Neural progenitor cell (in vitro differentiated cells): ENCODE measurements around the gene GSAP. TPM values are rescaled to one million over a fixed set of nuclear protein-coding genes. Genes with fewer than 3 reads are reported as not detected.

Experiments
- DNase-seq: peaks from one replicate; pipeline ENCODE4 v3.0.0-alpha.2; 2016; ENCODE audit warnings: low spot score
- H2AFZ ChIP-seq: fragments of 200-600 bp; sonication (generic); replicated peaks from 2 replicates; pipeline ENCODE4 v1.6.1; 2016; ENCODE audit warnings: antibody characterized with exemption
- H3F3A ChIP-seq: fragments of 200-600 bp; sonication (generic); 2 replicates; pipeline ENCODE4 v1.6.1; 2016; ENCODE audit warnings: antibody characterized with exemption, low read depth
- H3K27ac ChIP-seq: fragments of 200-600 bp; sonication (generic); 2 replicates; pipeline ENCODE4 v1.5.1; 2016; ENCODE audit warnings: mild to moderate bottlenecking
- H3K27me3 ChIP-seq: fragments of 200-600 bp; sonication (generic); 2 replicates; pipeline ENCODE4 v1.6.1; 2016; ENCODE audit warnings: mild to moderate bottlenecking, moderate library complexity
- H3K36me3 ChIP-seq: fragments of 200-600 bp; sonication (generic); 2 replicates; pipeline ENCODE4 v1.5.1; 2016
- H3K4me1 ChIP-seq: fragments of 200-600 bp; sonication (generic); 2 replicates; pipeline ENCODE4 v1.6.1; 2016; ENCODE audit warnings: mixed run types
- H3K4me2 ChIP-seq: fragments of 200-600 bp; sonication (generic); 2 replicates; pipeline ENCODE4 v1.6.1; 2016
- H3K4me3 ChIP-seq: fragments of 200-600 bp; sonication (generic); 2 replicates; pipeline ENCODE4 v1.5.1; 2016
- H3K79me2 ChIP-seq: fragments of 200-600 bp; sonication (generic); 2 replicates; pipeline ENCODE4 v1.6.1; 2016; ENCODE audit warnings: low read depth
- H3K9ac ChIP-seq: fragments of 200-600 bp; sonication (generic); 2 replicates; pipeline ENCODE4 v1.6.1; 2016
- H3K9me3 ChIP-seq: fragments of 200-600 bp; sonication (generic); 2 replicates; pipeline ENCODE4 v1.5.1; 2016; ENCODE audit warnings: low read depth
- H4K20me1 ChIP-seq: fragments of 200-600 bp; sonication (generic); 2 replicates; pipeline ENCODE4 v1.6.1; 2016; ENCODE audit warnings: low read depth
- H3K27ac Mint-ChIP-seq: 3 replicates; pipeline ENCODE4 v1.8.0; 2021; ENCODE audit warnings: mixed read lengths
- H3K27me3 Mint-ChIP-seq: 2 replicates; pipeline ENCODE4 v1.8.0; 2022; ENCODE audit warnings: low read depth, mild to moderate bottlenecking, inconsistent platforms, moderate library complexity, mixed read lengths; ENCODE audit not compliant: insufficient read depth
- H3K36me3 Mint-ChIP-seq: 3 replicates; pipeline ENCODE4 v1.8.0; 2021; ENCODE audit warnings: mixed read lengths
- H3K4me1 Mint-ChIP-seq: 3 replicates; pipeline ENCODE4 v1.8.0; 2021; ENCODE audit warnings: mixed read lengths
- H3K4me3 Mint-ChIP-seq: 3 replicates; pipeline ENCODE4 v1.8.0; 2021; ENCODE audit warnings: mild to moderate bottlenecking, moderate library complexity, mixed read lengths
- H3K9me3 Mint-ChIP-seq: 3 replicates; pipeline ENCODE4 v1.8.0; 2020; ENCODE audit warnings: mixed read lengths
- EZH2 ChIP-seq: fragments of 200-600 bp; sonication (generic); IDR thresholded peaks from 2 replicates; pipeline ENCODE4 v1.6.1; 2017; ENCODE audit warnings: antibody characterized with exemption, mild to moderate bottlenecking, moderate library complexity
- EZH2phosphoT487 ChIP-seq: fragments of 200-600 bp; sonication (generic); IDR thresholded peaks from 2 replicates; pipeline ENCODE4 v1.6.1; 2017; ENCODE audit warnings: antibody characterized with exemption
- total RNA-seq: library from RNA; depleted of rRNA; stranded (reverse); fragments of >200 nt; gene quantifications from 2 replicates; pipeline ENCODE4 v1.2.3, GENCODE V29; 2015; ENCODE audit warnings: low replicate concordance
- TF ChIP-seq, protein P1 (sequence below): fragments of 200-600 bp; sonication (generic); IDR thresholded peaks from 2 replicates; pipeline ENCODE4 v1.5.1; 2017; ENCODE audit warnings: antibody characterized with exemption, mild to moderate bottlenecking

The GSAP gene
- total RNA-seq, 1 donor from 2014 or later: 2.6 TPM

DNA sequence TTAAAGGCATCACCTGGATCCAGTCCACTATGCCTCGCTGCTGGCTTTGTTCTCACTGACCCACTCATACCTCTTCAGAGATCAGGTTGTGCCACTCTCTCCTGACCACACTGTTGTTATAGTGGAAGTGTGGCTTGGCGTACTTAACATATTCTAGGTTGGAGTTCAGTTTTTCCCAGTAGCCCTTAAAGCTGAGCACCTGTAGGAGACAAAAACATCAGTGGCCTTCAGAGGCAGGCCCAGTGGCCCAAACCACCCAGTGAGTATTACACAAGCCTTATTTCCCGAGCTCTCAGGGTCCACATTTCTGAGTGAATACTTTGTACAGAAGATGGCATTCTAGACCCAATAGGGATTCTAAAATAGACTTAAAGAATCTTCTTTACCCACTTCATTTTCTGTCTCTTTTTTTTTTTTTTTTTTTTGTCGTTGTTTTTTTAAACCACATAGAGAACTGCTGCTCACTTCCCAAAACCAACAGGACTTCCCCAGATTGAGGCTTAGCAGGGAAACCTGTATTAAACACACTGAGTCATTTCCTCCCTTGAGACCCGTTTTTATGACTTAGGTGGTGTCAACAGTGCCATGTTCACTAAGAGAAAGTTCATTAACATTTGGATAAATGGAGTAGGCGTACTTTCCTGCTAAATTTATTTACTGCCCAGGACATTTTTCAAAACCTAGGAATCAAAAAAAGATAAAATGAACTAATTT, 85.8 kb downstream of the GSAP start:
- Histone ChIP-seq H3K27me3 (no peaks in the 10 kb centered on the region), H3F3A (no peaks in the 10 kb centered on the region), H4K20me1 (no peaks in the 10 kb centered on the region), H3K4me3 (no peak overlapping the region), H3K36me3 (no peaks in the 10 kb centered on the region), H3K4me1 (no peaks in the 10 kb centered on the region), H2AFZ (no peak overlapping the region), H3K9me3 (no peaks in the 10 kb centered on the region), H3K4me2 (no peak overlapping the region), H3K79me2 (no peaks in the 10 kb centered on the region), H3K9ac (no peak overlapping the region), H3K27ac (no peak overlapping the region)
- peaks cover 2% of the 10 kb centered on the region for H3K27me3 Mint-ChIP-seq
- no peaks in the 10 kb centered on the region for H3K9me3 Mint-ChIP-seq
- no peak overlapping the region for H3K27ac Mint-ChIP-seq
- H3K36me3 Mint-ChIP-seq: no peaks in the 10 kb centered on the region
- no peak for DNase-seq
- no peak overlapping the region for H3K4me3 Mint-ChIP-seq
- TF ChIP-seq EZH2: no peak
- no peak for TF ChIP-seq EZH2phosphoT487
- TF ChIP-seq, protein P1, sequence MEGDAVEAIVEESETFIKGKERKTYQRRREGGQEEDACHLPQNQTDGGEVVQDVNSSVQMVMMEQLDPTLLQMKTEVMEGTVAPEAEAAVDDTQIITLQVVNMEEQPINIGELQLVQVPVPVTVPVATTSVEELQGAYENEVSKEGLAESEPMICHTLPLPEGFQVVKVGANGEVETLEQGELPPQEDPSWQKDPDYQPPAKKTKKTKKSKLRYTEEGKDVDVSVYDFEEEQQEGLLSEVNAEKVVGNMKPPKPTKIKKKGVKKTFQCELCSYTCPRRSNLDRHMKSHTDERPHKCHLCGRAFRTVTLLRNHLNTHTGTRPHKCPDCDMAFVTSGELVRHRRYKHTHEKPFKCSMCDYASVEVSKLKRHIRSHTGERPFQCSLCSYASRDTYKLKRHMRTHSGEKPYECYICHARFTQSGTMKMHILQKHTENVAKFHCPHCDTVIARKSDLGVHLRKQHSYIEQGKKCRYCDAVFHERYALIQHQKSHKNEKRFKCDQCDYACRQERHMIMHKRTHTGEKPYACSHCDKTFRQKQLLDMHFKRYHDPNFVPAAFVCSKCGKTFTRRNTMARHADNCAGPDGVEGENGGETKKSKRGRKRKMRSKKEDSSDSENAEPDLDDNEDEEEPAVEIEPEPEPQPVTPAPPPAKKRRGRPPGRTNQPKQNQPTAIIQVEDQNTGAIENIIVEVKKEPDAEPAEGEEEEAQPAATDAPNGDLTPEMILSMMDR: no peak
- peaks cover 6% of the 10 kb centered on the region for H3K4me1 Mint-ChIP-seq

DNA sequence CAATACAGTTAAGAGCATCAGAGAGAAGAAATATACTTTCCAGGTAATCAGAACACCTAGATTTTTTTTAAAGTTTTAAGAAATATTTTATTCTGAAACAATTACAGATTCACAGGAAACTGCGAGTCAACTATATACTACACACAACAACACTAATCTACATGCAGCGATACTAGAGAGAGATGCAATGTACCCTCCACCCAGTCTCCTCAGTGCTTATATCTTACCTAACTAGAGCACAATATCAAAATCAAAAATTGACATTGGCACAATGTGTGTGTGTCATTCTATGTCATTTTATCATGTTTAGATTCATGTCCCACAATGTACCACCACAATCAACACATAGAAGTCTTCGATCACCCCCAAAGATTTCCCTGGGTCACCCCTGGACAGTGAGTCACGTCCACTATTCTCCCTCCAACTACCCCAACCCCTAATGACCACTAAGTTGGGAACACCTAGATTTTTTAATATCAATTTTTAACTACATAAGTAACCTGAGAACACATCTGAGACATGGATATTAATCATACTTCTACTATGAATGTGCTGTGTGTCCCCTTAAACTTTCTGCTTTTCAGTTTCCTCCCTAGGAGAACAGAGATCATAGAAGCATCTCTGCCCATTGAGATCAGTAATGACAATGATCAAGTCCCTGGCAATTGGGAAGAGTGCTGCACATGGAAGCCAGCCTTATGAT, 86.5 kb downstream of the GSAP start:
- H4K20me1 ChIP-seq: no peaks in the 10 kb centered on the region
- DNase-seq: no peak
- Mint-ChIP-seq H3K4me1 (peaks cover 6% of the 10 kb centered on the region), H3K27ac (no peak overlapping the region), H3K36me3 (no peaks in the 10 kb centered on the region), H3K9me3 (no peaks in the 10 kb centered on the region), H3K4me3 (no peak overlapping the region), H3K27me3 (peaks cover 2% of the 10 kb centered on the region)
- H3K4me1 ChIP-seq: no peaks in the 10 kb centered on the region
- H2AFZ ChIP-seq: no peak overlapping the region
- H3K27me3 ChIP-seq: no peaks in the 10 kb centered on the region
- no peak overlapping the region for H3K9ac ChIP-seq
- H3F3A ChIP-seq: no peaks in the 10 kb centered on the region
- H3K4me2 ChIP-seq: no peak overlapping the region
- TF ChIP-seq EZH2 (no peak), EZH2phosphoT487 (no peak)
- TF ChIP-seq, protein P1: no peak
- H3K9me3 ChIP-seq: no peaks in the 10 kb centered on the region
- no peaks in the 10 kb centered on the region for H3K79me2 ChIP-seq
- H3K4me3 ChIP-seq: no peak overlapping the region
- H3K36me3 ChIP-seq: no peaks in the 10 kb centered on the region
- H3K27ac ChIP-seq: no peak overlapping the region

DNA sequence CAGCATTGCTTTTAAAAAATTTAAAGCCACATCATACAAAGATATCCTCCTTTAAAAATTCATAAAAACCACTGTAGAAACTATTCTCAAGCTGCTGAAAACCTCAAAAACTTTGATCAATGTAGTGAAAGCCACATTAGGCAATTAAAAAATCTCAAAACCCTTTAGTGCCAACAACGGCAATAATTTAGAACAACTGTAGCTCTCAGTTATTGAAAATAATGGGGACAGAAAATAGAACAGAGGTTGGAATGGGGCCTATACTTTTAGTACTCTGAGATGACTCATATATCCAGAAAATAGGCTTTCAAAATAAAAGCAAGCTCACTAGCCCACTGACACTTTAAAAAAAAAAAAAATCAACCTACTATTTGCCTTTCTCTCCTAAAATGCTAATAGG, 87.5 kb downstream of the GSAP start:
- Histone ChIP-seq H3K9ac (no peak overlapping the region), H3K9me3 (no peaks in the 10 kb centered on the region)
- H3K9me3 Mint-ChIP-seq: no peaks in the 10 kb centered on the region

More for the DNA sequence above, 87.5 kb downstream of the GSAP start:
- no peaks in the 10 kb centered on the region for H3K4me1 ChIP-seq
- no peak overlapping the region for H2AFZ ChIP-seq
- Mint-ChIP-seq H3K27ac (no peak overlapping the region), H3K4me3 (no peak overlapping the region), H3K4me1 (peaks cover 6% of the 10 kb centered on the region), H3K27me3 (peaks cover 2% of the 10 kb centered on the region), H3K36me3 (no peaks in the 10 kb centered on the region)
- DNase-seq: no peak
- TF ChIP-seq EZH2phosphoT487: no peak
- TF ChIP-seq, protein P1: no peak
- TF ChIP-seq EZH2: no peak
- H3K4me3 ChIP-seq: no peak overlapping the region
- H3K36me3 ChIP-seq: no peaks in the 10 kb centered on the region
- no peaks in the 10 kb centered on the region for H4K20me1 ChIP-seq
- no peaks in the 10 kb centered on the region for H3K27me3 ChIP-seq
- no peaks in the 10 kb centered on the region for H3K79me2 ChIP-seq
- no peaks in the 10 kb centered on the region for H3F3A ChIP-seq
- H3K4me2 ChIP-seq: no peak overlapping the region
- no peak overlapping the region for H3K27ac ChIP-seq
